CD4-positive, alpha-beta T cell treated with Interleukin-17A for 1 hour (primary cell): Measurements from ENCODE around the gene LGR4.

Experiments used
- DNase-seq: peaks from one replicate; pipeline ENCODE4 v3.0.0-alpha.2; 2020

LGR4 gene

DNA sequence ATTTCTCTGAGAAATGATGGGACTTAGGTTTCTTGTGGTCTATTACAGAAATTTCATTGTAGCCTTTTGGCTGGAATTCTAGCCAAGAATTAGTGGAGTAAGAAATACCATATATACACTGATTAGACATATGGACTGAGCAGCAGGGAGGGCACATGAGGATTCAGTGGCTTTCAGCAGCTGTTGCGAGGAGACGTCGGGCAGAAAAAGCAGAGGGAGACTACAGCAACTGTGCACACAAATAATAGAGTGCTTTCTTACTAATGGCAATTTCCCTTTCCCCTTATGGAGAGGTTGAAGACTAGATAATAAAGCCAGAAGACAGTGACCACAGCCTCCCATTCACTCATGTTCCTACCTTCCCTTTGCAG, 74.2 kb downstream of the LGR4 start:
- no peak for DNase-seq

DNA sequence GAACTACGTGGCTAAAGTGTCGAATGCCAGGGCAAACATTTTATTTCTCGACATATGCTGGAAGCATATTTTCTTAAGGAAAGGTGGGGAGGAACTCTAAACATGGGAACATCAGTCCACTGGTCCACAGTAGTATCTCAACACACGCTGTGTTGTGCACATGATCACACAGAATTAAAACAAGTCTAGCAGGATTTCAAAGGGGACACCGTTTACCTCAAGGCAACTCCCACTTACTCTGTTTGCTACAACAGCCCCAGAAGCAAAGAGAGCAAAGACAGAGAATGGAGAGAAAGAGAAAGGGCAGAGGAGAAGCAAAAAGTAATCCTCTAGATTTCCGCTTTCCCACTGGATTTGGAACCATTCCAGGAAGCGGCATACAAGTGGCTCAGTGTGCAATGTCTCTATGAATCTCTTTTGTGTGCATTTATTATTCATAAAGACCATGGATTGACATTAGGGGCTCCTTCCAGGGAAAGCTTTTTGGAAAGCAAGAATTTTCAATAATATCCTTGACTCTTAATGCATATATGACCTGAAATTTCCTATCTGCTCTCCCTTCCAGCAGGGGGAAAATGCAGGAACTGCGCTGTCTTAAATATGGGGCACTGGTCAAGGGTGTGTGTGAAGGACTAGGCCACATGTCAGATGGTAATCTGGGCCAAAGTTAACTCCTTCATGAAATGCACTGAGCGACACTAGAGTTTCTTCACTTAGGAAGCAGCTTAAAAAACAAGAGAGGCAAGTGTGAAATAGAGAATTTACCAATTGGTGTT, 74.8 kb downstream of the LGR4 start:
- DNase-seq: no peak

DNA sequence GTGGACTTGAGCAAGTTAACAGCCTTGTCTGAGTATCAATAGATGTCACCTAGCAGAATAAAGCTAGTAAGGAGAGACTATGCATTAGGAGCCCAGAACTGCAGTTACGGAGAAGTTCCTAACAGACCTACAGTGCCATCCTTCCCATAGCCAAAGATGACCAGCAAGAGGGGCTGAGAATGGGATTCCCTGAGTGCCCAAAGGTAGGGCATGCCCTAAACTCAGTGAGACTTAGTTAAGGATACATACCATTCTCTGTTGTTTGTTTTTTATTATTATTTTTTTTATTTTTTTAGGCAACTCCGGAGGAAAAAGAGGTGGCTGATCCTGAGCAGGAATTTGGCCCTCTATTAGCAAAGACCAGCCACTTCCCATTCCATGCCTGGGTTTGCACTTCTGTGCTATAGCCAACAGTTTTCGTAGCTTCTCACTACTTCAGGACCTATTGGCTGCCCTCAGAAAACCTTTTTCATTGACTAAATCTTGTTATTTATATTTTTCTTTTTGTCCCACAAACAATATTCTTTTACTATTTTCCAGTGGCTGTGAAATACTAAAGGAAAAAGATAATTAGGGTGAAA, 76.2 kb downstream of the LGR4 start:
- no peak for DNase-seq

DNA sequence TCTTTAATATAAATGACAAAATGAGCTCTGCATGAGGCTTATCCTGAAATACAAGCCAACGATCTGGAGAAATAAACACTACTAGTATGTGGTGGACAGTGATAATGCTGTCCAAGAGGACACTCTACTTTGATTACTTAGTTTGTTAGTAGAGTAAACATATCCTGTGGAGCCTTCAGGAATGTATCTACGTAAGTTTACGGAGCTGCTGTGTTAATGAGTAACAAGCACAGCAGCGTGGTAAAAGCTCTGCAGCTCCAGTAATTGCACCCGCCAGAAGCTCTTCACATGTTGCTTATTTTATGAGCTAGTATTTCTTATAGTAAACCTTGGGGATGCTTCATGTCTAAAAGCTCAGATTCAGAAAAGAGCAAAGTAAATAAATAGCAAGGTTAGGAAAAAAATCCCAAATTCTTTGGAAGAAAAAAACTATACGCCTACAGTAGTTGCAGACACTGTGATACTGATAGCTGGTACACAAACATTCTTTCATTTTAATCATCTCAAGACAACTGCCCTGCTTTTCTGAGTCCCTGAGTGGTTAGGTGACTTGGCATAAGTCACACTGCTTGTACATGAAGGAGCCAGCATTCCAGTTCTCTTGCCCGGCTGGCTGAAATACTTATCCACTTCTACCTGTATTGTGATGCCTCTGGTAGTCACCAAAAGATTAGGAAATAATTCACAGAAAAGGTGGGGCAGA, 76.9 kb downstream of the LGR4 start:
- no peak for DNase-seq

DNA sequence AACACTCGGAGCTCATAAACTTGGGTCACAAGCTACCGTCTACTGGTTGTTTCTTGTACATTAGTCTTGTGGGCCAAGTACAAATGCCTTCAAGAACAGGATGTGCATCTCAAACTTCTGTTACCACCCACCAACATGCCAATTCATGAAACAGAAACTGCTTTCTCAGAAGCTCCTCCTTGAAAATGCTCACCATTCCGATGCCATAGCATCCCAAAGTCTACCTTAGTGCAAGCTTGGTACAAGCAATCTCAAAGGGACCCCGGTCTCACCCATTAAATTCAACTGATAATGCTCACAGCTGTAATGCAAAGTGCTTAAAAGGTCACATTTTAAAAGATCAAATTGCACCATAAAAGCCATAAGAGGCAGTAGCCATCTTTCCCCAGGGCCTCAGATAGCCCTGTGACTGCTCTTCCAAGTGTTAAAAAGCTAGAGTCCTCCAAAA, 77.8 kb downstream of the LGR4 start:
- DNase-seq: no peak

DNA sequence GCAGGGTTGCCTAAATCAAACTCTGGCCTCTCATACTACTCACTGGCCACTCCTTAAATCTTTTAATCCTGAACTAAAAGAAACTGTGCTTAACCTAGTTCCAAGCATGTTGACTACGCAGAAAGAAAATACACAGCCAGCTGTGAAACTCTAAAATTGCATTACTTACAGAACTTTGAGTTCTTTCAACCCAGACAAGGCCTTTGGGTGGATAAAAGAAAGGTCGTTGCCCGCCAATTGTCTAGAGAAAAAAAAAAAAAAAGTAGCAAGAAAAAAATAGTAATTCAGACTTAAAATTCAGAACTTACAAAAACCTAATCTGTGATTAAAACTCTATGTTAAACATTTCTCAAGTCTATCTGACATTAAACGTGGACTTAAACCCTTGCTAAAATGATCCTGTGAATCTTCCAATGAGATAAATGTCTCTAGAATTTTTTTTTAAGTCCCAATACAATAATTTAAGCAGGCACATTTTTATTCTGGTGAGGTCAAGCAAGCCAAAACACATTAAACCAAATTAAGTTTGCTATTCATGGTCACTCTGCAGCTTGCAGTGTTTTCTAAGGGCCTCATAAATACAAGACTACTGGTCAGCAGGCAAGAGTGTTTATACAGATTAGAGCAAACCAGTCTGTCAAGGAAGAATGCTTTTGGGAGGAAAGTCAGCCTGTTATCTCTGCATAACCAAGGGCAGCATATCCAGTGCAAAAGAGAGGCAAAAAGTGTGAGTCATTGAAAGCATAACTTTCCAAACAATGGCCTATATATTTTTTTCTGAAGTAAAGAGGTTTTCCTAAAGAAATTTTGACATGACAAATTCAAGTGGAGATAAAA, 80.1 kb downstream of the LGR4 start:
- DNase-seq: no peak

DNA sequence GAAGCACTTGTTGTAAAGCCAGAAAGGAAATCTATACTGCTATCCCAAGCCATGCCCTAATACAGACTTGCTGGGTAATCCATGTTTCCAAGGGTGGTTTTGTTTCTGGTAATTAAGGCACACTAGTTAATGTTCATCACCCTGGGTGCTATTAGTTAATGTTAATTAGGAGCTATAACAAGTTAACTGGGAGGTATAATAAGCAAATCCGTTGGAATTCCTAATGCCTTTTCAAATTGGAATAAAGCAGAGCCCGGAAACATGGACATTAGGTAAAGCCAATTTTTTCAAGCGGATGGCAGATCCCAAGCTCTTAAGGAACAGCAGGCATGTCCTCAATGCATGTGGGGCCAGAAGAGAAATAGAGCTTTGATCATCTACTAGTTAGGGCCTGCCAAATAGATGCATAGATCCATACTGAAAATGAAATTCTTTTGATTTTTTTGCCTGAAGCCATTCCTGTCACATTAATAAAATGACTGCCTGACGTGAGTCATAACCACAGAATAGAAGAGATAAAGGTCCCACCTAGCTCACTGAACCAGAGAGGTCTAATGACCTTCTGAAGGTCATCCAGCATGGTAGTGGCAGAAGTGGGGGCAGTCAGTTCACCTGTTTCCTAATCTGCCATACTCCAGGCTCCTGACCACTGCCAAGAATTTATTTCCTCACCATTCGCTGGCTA, 81.1 kb downstream of the LGR4 start:
- no peak for DNase-seq

DNA sequence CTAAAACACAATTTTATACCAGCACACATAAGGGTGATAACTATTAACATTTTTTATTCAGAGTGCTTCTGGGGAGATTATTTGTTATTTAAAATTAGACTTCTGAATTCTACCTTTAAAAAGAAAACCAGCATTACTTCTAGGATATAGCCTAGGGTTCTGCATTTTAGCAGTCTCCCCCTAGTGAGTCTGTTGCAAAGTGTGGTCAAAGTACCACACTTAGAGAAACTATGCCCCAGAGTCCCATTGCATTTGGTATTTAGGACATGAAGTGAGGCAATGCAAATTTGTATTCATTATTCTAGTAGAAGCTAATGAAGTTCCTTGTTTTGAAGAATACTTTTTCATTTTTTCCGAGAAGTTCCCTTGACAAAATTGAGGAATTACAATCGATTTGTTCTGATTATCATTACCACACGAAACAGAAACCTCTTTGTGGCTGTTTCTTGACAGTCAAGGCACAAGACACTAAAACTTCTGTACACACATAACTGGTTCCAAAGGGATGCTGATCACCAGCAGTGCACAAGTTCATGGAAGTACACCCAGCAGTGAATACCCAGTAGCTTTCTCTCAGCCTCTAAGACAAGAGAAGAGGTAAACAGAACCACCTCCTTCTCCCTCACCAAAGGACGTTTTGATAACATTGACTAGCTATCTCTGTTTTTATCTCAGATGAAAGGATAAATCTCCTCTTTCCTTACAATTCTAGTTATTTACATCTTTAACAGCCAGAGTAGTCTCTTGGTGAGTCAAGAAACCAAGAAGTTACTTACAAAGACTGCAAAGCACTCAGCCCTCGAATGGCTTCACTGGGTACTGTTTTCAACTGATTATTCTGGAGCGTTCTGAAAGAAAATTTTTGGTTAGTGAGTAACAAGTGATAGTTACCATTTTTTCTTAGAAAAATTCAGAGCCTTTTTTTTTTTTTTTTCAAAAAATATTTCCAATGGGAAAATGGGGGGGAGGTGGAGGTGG, 82.0 kb downstream of the LGR4 start:
- no peak for DNase-seq

DNA sequence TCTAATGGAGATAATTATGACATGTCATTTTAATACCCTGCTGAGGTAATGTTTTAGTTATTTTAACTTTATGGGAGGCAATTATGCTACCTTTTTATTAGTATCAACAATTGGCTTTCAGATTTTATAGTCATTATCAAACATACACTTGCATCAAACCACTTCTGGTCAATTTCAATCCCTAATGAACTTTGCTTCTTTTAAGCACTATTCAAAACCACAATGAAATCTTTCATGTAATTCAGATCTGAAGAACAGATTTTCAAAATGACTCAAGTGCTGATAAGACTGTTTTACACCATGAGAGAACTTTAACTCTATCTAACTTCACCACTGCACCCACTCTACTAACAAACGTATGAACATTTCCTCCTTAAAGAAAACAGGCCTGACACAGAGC, 83.7 kb downstream of the LGR4 start:
- no peak for DNase-seq

DNA sequence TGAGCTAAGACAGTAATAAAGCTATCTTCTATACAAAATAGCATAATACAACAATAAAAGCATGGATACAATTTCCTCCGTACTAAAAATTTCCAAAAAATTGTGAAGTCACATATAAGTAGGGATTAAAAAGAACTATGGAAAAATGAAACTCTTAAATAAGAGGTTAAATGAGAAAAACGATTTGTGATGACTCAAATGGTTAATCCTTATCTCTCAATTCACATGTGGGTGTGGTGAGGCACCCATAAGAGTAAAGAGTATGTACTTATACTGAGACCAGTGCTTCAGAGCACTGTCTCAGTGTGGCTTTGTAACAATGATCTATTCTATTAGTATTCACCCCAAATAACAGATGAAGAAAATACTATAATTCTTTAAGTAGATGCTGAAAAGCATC, 84.6 kb downstream of the LGR4 start:
- no peak for DNase-seq

DNA sequence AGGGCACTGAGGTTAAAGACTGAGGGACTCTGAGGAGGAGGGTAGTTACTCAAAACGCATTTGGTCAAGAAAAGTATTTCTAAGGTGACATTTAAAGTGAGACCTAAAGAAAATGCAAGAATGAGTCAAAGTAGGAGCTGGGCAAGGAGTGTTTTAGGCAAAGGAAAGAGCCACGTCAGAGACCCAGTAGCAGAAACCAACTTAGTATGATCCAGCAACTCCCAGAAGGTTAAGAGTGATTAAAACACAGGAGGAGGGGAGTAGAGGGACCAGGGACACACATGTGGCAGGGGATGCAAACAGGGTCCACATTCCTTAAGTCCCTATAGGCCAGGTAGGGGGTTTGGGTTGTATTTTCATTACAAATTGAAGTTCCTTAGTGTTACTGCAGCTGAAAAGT, 85.2 kb downstream of the LGR4 start:
- no peak for DNase-seq

DNA sequence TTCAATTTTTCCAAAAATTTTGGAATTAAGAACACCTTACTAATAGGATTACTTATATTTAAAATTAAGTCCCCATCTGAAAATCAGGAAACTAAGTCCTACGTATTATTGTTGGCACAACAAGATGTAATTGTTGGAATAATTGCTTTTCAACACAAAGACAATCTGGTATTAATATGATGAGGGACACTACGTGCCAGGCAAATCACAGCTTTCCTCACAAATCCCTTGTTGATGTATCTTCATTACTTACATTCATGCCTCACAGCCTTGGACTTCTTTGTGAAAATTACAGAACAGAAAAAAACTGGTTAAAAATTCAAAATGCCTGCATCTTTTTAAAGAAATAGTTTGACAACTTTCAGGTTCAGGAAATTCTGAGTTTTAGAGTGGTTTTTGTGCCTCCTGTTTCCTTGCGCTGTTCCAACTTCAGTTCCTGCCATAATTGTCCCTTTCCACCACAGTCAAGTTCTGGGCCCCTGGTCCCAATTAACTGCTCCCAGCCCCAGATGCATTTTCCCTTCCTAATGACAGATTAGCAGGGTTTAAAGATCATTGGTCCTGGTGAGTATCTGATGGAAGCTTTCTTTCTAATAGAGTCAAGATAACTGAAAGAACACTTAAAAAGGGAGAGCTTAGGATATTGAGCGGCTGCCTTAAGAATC, 86.3 kb downstream of the LGR4 start:
- DNase-seq: no peak

DNA sequence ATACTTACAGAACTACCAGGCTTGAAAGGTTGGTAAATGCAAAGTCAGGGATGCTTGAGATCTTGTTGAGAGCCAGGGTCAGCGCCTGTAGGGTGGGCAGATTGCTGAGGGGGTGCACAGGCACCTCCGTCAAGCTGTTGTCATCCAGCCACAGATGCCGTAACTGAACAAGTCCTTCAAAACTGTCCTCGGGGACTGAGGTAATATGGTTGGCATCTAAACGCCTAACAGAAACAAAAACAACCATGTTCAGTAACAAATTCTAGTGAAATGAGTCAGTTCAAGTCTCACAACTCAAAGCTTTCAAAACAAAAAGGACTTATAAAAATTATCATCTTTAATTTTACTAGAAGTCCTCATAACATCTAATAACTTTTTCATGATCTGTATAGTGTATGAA, 87.3 kb downstream of the LGR4 start:
- no peak for DNase-seq

DNA sequence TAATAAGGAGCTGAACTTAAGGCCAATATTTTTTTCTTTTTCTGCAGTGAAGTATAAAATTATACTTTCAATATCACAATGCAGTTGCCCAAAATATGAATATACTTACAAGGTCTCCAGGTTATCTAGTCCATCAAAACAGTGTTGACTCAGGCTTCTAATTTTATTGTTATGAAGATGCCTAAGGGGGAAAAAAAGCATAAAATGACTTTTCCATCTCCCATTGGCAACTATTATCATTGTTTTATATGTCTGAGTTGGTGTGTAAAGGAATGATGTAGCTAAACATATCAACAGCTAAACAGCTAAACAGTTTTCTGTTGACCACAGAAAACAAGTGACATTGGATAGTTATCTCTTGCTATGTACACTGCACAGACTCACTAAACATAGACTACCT, 88.4 kb downstream of the LGR4 start:
- no peak for DNase-seq

DNA sequence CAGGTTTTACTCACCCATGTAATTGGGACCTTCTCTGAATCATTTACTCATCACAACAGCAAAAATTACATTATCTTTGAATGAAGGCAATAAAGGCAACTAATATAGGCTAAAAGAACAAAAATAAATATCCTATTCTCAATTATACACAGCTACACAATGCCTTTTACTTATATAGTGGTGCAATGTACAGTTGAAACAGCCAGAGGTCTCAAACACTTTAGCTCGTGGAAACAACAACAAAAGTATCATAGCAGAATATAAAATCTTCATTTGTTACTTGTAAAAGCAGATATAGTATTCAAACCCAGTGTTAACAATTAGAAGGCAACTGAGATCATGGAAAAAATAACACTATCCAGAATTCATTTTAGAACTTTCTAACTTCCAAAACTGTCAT, 88.9 kb downstream of the LGR4 start:
- DNase-seq: no peak

DNA sequence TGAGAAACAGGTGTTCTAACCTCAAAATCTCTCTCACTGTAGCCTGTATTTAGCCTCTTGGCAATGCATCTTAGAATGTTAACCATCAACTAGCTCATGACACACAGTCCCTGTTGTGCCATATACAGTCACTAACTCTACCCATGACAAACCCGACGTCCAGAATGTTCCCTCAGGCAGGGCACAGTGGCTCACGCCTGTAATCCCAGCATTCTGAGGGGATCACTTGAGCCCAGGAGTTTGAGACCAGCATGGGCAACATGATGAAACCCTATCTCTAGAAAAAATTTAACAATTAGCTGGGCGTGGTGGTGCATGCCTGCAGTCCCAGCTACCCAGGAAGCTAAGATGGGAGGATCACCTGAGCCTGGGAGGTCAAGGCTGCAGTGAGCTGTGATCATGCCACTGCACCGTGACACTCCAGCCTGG, 91.3 kb downstream of the LGR4 start:
- DNase-seq: no peak

DNA sequence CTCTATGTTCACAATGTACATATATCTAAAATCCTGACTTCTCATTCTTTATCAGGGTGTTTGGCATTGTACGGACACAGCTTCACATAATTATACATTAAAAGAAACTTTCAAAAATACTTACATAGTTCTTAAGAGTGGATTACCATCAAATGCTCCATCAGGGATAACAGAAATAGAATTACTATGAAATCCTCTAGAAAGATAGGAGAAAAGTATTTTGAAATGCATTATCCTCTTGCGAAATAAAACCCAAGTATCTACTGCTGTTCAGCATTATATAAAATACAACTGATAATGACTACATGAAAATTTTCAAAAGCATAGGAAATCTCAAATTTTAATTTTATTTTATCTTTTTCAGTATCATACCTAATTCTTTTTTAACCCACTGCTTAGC, 91.8 kb downstream of the LGR4 start:
- no peak for DNase-seq

DNA sequence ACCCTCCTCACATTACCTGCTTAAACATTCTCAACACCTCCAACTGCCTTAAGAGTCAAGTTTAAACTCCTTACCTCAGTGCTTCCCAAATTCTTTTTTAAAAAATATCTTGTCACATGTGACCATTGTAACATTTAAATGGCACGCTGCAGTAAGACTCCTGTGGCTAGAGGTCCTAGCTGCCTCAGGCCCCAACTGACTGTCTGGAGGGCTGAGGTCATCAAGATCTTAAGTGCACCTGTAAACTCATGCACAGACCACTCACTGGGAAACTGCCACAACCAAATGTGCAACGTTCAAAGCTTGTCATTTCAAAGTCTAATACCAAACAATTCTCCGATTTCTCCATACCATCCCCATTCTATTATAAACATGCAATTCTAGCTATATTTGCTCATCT, 93.1 kb downstream of the LGR4 start:
- DNase-seq: no peak

DNA sequence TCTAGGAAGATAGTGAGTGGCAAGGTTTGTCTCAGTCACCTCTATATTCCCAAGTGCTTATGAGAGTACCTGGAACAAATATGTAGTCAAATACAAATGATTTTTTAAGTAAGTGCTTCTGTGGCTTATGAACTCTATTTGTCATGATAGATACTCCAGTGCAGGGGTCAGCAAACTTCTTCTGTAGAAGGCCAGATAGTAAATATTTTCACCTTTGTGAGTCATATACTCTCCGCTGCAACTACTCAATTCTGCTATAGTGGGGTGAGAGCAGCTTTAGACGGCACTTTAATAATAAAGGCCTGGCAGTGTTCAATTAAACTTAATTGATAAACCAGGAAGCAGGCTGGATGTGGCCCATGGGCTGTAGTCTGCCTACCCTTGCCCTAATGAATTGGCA, 97.2 kb downstream of the LGR4 start:
- no peak for DNase-seq

DNA sequence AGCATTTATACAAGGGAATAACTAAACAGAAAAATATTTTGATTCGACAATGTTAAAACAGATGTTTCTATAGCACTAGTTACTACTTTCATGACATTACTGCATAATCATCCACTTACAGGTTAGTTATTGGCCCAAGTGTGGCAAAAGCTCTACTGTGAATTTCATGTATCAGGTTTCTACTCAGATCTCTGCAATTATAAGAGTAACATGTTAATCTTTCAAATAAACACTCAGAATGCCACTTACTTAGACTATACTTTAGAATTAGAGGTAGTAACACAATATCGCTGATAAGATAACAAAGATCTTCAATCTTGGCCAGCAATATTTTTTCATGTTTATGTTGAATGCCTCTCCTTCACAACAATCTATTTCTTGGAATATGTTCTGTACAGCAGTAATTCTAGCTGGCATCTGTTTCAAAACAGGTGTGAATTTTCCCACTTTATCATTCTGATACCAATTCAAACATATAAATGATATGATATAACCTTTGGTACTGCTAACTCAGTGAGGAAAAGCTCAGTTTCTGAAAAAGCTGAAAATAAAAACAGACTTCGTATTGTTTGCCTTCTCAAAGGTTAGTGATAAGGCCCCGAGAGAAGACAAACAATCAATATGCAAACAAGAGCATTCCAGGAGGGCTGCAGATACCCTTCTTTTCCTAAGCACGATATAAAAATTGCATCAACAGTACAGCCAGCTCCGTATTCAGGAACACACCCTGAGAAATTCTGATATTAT, 98.6 kb downstream of the LGR4 start:
- no peak for DNase-seq
